Measurements from ENCODE around the gene PKP4.
"Not testable (repeated sequence)": the region's sequence is repeated elsewhere in the genome, so short reads cannot be mapped to it uniquely, and the experiment has no call there.

Gene PKP4

GRCh38 chr2:158472829-158473228, 16.1 kb downstream of the PKP4 start:
- H3K4me3 ChIP-seq (ENCODE audit: insufficient read depth, low read depth, low read length, poor library complexity, severe bottlenecking); H3K36me3 ChIP-seq (ENCODE audit: control insufficient read depth, insufficient read depth, low read length); H3K4me1 ChIP-seq (ENCODE audit: control insufficient read depth, insufficient read depth, low read length, poor library complexity, severe bottlenecking); H3K27me3 ChIP-seq (replicated peaks; ENCODE audit: control insufficient read depth, insufficient read depth, low read length, poor library complexity, severe bottlenecking); DNase-seq; H3K9me3 ChIP-seq (ENCODE audit: control insufficient read depth, low read length); H3K27ac ChIP-seq (ENCODE audit: insufficient read depth, low read length, poor library complexity, severe bottlenecking): not testable (repeated sequence)

- not testable (repeated sequence) for DNase-seq
Observed at GRCh38 chr2:158473300-158473699, 16.5 kb downstream of the PKP4 start.

GRCh38 chr2:158473719-158474392, 17.1 kb downstream of the PKP4 start:
- Histone ChIP-seq H3K36me3 (ENCODE audit: control insufficient read depth, insufficient read depth, low read length) (no peaks in the 10 kb centered on the region), H3K27me3 (replicated peaks; ENCODE audit: control insufficient read depth, insufficient read depth, low read length, poor library complexity, severe bottlenecking) (no peaks in the 10 kb centered on the region), H3K4me3 (ENCODE audit: insufficient read depth, low read depth, low read length, poor library complexity, severe bottlenecking) (no peak overlapping the region), H3K4me1 (ENCODE audit: control insufficient read depth, insufficient read depth, low read length, poor library complexity, severe bottlenecking) (no peaks in the 10 kb centered on the region), H3K9me3 (ENCODE audit: control insufficient read depth, low read length) (no peaks in the 10 kb centered on the region), H3K27ac (ENCODE audit: insufficient read depth, low read length, poor library complexity, severe bottlenecking) (no peak overlapping the region)
- no peak for DNase-seq

More at GRCh38 chr2:158473300-158473699, 16.5 kb downstream of the PKP4 start:
- not testable (repeated sequence) for H3K9me3 ChIP-seq (ENCODE audit: control insufficient read depth, low read length); H3K27me3 ChIP-seq (replicated peaks; ENCODE audit: control insufficient read depth, insufficient read depth, low read length, poor library complexity, severe bottlenecking); H3K36me3 ChIP-seq (ENCODE audit: control insufficient read depth, insufficient read depth, low read length); H3K4me1 ChIP-seq (ENCODE audit: control insufficient read depth, insufficient read depth, low read length, poor library complexity, severe bottlenecking); H3K27ac ChIP-seq (ENCODE audit: insufficient read depth, low read length, poor library complexity, severe bottlenecking); H3K4me3 ChIP-seq (ENCODE audit: insufficient read depth, low read depth, low read length, poor library complexity, severe bottlenecking)

- not testable (repeated sequence) for H3K27me3 ChIP-seq (replicated peaks; ENCODE audit: control insufficient read depth, insufficient read depth, low read length, poor library complexity, severe bottlenecking); H3K27ac ChIP-seq (ENCODE audit: insufficient read depth, low read length, poor library complexity, severe bottlenecking); H3K4me3 ChIP-seq (ENCODE audit: insufficient read depth, low read depth, low read length, poor library complexity, severe bottlenecking); H3K36me3 ChIP-seq (ENCODE audit: control insufficient read depth, insufficient read depth, low read length); H3K4me1 ChIP-seq (ENCODE audit: control insufficient read depth, insufficient read depth, low read length, poor library complexity, severe bottlenecking); H3K9me3 ChIP-seq (ENCODE audit: control insufficient read depth, low read length); DNase-seq
Observed at GRCh38 chr2:158474526-158475011, 17.8 kb downstream of the PKP4 start.

- Histone ChIP-seq H3K9me3 (ENCODE audit: control insufficient read depth, low read length) (no peaks in the 10 kb centered on the region), H3K27ac (ENCODE audit: insufficient read depth, low read length, poor library complexity, severe bottlenecking) (no peak overlapping the region), H3K27me3 (replicated peaks; ENCODE audit: control insufficient read depth, insufficient read depth, low read length, poor library complexity, severe bottlenecking) (no peaks in the 10 kb centered on the region), H3K4me3 (ENCODE audit: insufficient read depth, low read depth, low read length, poor library complexity, severe bottlenecking) (no peak overlapping the region), H3K36me3 (ENCODE audit: control insufficient read depth, insufficient read depth, low read length) (no peaks in the 10 kb centered on the region), H3K4me1 (ENCODE audit: control insufficient read depth, insufficient read depth, low read length, poor library complexity, severe bottlenecking) (no peaks in the 10 kb centered on the region)
- DNase-seq, result no peak
Observed at GRCh38 chr2:158477202-158477601, 20.4 kb downstream of the PKP4 start.

- H3K27ac ChIP-seq (ENCODE audit: insufficient read depth, low read length, poor library complexity, severe bottlenecking), result no peak overlapping the region
- H3K4me1 ChIP-seq (ENCODE audit: control insufficient read depth, insufficient read depth, low read length, poor library complexity, severe bottlenecking), result no peaks in the 10 kb centered on the region
- no peak for DNase-seq
- H3K9me3 ChIP-seq (ENCODE audit: control insufficient read depth, low read length), result no peaks in the 10 kb centered on the region
- H3K27me3 ChIP-seq (replicated peaks; ENCODE audit: control insufficient read depth, insufficient read depth, low read length, poor library complexity, severe bottlenecking), result no peaks in the 10 kb centered on the region
- H3K4me3 ChIP-seq (ENCODE audit: insufficient read depth, low read depth, low read length, poor library complexity, severe bottlenecking), result no peak overlapping the region
- H3K36me3 ChIP-seq (ENCODE audit: control insufficient read depth, insufficient read depth, low read length), result no peaks in the 10 kb centered on the region
Observed at GRCh38 chr2:158478237-158478636, 21.5 kb downstream of the PKP4 start.

GRCh38 chr2:158478816-158479215, 22.1 kb downstream of the PKP4 start:
- H3K36me3 ChIP-seq (ENCODE audit: control insufficient read depth, insufficient read depth, low read length), result no peaks in the 10 kb centered on the region
- no peaks in the 10 kb centered on the region for H3K4me1 ChIP-seq (ENCODE audit: control insufficient read depth, insufficient read depth, low read length, poor library complexity, severe bottlenecking)
- H3K9me3 ChIP-seq (ENCODE audit: control insufficient read depth, low read length), result no peaks in the 10 kb centered on the region
- no peak for DNase-seq
- H3K27ac ChIP-seq (ENCODE audit: insufficient read depth, low read length, poor library complexity, severe bottlenecking), result no peak overlapping the region
- no peak overlapping the region for H3K4me3 ChIP-seq (ENCODE audit: insufficient read depth, low read depth, low read length, poor library complexity, severe bottlenecking)
- no peaks in the 10 kb centered on the region for H3K27me3 ChIP-seq (replicated peaks; ENCODE audit: control insufficient read depth, insufficient read depth, low read length, poor library complexity, severe bottlenecking)

DNA sequence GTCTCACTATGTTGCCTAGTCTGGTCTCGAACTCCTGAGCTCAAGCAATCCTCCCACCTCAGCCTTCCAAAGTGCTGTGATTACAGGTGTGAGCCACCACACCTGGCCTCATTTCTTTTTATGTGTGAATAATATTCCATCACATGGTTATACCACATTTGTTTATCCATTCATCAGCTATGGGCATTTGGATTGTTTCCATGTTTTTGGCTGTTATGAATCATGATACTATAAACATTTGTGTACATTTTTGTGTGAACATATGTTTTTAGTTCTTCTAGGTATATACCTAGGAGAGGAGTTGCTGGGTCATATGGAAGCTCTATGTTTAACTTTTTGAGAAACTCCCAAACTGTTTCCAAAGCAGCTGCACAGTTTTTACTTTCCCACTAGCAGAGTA, 24.4 kb downstream of the PKP4 start:
- Histone ChIP-seq H3K4me3 (ENCODE audit: insufficient read depth, low read depth, low read length, poor library complexity, severe bottlenecking) (no peak overlapping the region), H3K4me1 (ENCODE audit: control insufficient read depth, insufficient read depth, low read length, poor library complexity, severe bottlenecking) (no peaks in the 10 kb centered on the region)
- DNase-seq, result no peak

DNA sequence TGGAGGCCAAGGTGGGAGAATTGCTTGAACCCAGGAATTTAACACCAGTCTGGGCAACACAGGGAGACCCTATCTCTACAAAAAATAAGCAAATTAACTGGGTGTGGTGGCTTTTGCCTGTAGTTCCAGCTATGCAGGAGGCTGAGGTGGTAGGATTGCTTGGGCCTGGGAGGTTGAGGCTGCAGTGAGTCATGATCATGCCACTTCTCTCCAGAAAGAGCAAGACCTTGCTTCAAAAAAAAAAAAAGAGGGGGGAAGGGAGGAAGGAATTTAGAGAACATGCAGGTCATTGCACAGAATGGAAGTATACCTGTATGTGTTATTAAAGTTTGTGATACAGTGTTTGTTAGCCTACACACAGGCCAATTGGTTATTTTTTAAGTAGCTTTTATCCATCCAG, 25.8 kb downstream of the PKP4 start:
- Histone ChIP-seq H3K4me3 (ENCODE audit: insufficient read depth, low read depth, low read length, poor library complexity, severe bottlenecking) (no peak overlapping the region), H3K9me3 (ENCODE audit: control insufficient read depth, low read length) (no peaks in the 10 kb centered on the region)

More for the DNA sequence above, 24.4 kb downstream of the PKP4 start:
- Histone ChIP-seq H3K27ac (ENCODE audit: insufficient read depth, low read length, poor library complexity, severe bottlenecking) (no peak overlapping the region), H3K9me3 (ENCODE audit: control insufficient read depth, low read length) (no peaks in the 10 kb centered on the region), H3K27me3 (replicated peaks; ENCODE audit: control insufficient read depth, insufficient read depth, low read length, poor library complexity, severe bottlenecking) (no peaks in the 10 kb centered on the region), H3K36me3 (ENCODE audit: control insufficient read depth, insufficient read depth, low read length) (no peaks in the 10 kb centered on the region)

GRCh38 chr2:158484892-158485556, 28.3 kb downstream of the PKP4 start:
- Histone ChIP-seq H3K27me3 (replicated peaks; ENCODE audit: control insufficient read depth, insufficient read depth, low read length, poor library complexity, severe bottlenecking) (no peaks in the 10 kb centered on the region), H3K4me1 (ENCODE audit: control insufficient read depth, insufficient read depth, low read length, poor library complexity, severe bottlenecking) (no peaks in the 10 kb centered on the region), H3K4me3 (ENCODE audit: insufficient read depth, low read depth, low read length, poor library complexity, severe bottlenecking) (no peak overlapping the region), H3K9me3 (ENCODE audit: control insufficient read depth, low read length) (no peaks in the 10 kb centered on the region), H3K36me3 (ENCODE audit: control insufficient read depth, insufficient read depth, low read length) (no peaks in the 10 kb centered on the region), H3K27ac (ENCODE audit: insufficient read depth, low read length, poor library complexity, severe bottlenecking) (no peak overlapping the region)
- DNase-seq, result no peak

More for the DNA sequence above, 25.8 kb downstream of the PKP4 start:
- no peak for DNase-seq
- Histone ChIP-seq H3K4me1 (ENCODE audit: control insufficient read depth, insufficient read depth, low read length, poor library complexity, severe bottlenecking) (no peaks in the 10 kb centered on the region), H3K36me3 (ENCODE audit: control insufficient read depth, insufficient read depth, low read length) (no peaks in the 10 kb centered on the region), H3K27ac (ENCODE audit: insufficient read depth, low read length, poor library complexity, severe bottlenecking) (no peak overlapping the region), H3K27me3 (replicated peaks; ENCODE audit: control insufficient read depth, insufficient read depth, low read length, poor library complexity, severe bottlenecking) (no peaks in the 10 kb centered on the region)

Data from effector memory CD4-positive, alpha-beta T cell (primary cell).